ENCODE measurements around the gene MRPL54.

Gene MRPL54

DNA sequence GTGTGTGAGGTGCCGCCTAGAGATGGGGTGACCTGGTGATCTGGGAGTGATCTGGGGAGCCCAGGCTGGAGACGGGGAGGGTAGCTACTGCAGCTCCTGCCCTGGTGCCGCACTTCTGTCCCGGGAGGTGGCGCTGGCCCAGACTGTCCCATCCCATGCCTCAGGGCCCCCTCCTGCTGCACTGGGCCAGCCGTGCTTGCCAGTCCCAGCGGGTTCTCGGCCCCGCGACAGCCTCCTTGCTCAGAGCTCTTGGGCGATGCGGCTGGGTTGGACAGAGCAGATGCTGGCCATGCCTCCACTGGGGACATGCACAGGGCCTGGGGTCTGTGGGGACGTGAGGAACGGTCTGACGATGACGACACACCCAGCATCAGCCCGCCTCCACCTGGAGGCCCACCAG is 7.0 kb downstream of the MRPL54 start:
- H3K27ac ChIP-seq (ENCODE audit: low read length), result no peak overlapping the region
- H3K9me3 ChIP-seq (ENCODE audit: control insufficient read depth, insufficient read depth, low read length), result no peaks in the 10 kb centered on the region
- H3K27me3 ChIP-seq (ENCODE audit: control insufficient read depth, insufficient read depth, low read length), result no peaks in the 10 kb centered on the region
- H3K36me3 ChIP-seq (ENCODE audit: control insufficient read depth, insufficient read depth, low read length), result peaks cover 13% of the 10 kb centered on the region
- DNase-seq (ENCODE audit: low read depth, low spot score), result no peak
- H3K4me1 ChIP-seq (ENCODE audit: control insufficient read depth, insufficient read depth, low read length), result peaks cover 8% of the 10 kb centered on the region; the same call in 1 of the 2 replicates
- no CpG with 5 or more reads among the region's 17 CpGs for WGBS (ENCODE audit: insufficient coverage, insufficient read length)
- H3K4me3 ChIP-seq (ENCODE audit: low read length), result no peak overlapping the region

DNA sequence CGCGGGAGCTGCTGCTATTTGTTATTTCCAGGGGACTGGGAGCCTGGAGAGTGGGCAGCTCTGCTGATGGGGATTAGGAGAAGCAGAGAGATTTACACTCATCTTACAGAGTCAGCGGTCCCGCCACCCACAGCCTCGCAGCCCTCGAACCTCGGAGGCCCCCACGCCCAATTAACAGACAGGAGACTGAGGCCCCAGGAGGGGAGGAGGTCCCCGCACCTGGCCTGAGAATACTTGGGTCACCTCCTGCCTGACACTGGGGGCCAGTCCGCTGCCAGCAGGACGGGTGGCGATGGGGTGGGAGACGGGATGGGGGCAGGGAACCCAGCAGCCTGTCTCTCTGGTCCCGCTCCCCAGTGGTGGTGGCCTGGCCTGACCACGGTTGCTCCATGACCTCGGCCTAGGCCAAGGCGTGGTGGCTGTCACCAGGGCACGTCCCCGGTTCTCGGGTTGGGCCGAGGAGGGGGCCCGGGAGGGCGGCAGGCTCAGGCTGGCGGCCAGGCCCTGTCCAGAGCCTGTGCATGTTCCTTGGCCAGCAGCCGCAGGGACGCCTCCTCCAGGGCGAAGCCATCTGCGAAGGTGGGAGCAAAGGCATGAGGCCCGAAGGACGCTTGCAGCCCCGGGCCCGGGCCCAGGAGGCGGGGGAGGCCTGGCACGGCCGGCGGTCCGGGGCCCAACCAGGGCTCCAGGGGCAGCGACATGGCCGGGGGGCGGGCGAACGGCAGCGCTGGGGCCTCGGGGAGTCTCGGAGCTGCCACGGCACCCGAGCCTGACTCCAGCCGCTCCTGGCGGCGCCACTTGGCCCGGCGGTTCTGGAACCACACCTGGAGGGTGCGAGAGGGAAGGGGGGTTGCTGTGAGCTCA is 7.9 kb downstream of the MRPL54 start:
- Histone ChIP-seq H3K9me3 (ENCODE audit: control insufficient read depth, insufficient read depth, low read length) (no peaks in the 10 kb centered on the region), H3K27me3 (ENCODE audit: control insufficient read depth, insufficient read depth, low read length) (no peaks in the 10 kb centered on the region), H3K27ac (ENCODE audit: low read length) (no peak overlapping the region), H3K4me3 (ENCODE audit: low read length) (no peak overlapping the region), H3K36me3 (ENCODE audit: control insufficient read depth, insufficient read depth, low read length) (peaks cover 10% of the 10 kb centered on the region; the same call in 1 of the 2 replicates), H3K4me1 (ENCODE audit: control insufficient read depth, insufficient read depth, low read length) (peaks cover 8% of the 10 kb centered on the region; the same call in 1 of the 2 replicates)
- WGBS (ENCODE audit: insufficient coverage, insufficient read length), result no CpG with 5 or more reads among the region's 53 CpGs
- no peak for DNase-seq (ENCODE audit: low read depth, low spot score)

DNA sequence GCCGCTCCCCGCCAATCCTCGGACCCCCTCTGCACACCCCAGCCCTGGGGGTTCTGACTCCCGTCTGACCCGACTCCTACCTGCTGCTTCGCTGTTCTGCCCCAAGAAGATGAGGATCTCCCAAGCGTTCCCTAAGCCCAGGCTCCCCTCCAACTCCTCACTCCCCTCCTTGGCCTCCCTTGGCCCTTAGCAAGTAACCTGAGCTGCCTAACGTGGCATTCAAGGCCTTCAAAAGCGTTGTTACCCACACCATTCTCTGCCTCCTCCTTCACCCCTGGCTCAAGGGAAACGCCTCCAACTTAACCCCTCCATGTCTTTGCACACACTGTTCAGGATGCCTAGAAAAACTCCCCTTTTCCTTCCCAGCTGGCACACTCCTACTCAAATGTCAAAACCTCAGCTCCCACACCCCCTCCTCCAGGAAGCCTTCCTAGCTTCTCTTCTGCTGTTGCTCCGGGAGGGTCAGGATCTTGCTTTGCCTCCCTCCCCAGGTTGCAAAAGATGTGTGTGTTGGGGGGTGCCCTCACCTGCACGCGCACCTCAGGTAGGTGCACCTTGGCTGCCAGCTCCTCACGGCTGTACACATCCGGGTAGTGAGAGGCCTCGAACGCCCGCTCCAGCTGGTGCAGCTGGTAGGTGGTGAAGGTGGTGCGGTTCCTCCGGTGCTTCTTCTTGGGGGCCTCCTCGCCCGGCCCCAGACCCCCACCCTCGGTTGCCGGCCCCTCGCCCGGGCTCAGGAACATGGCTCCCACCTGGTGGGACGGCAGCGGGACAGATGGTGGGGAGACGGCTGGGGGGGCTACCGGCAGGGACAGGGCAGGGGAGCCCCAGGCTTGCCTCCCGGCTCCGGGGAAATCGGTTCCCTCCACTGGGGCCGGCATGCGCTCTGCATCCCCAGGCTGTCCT is 8.8 kb downstream of the MRPL54 start:
- WGBS (ENCODE audit: insufficient coverage, insufficient read length), result no CpG with 5 or more reads among the region's 35 CpGs
- Histone ChIP-seq H3K36me3 (ENCODE audit: control insufficient read depth, insufficient read depth, low read length) (peaks cover 10% of the 10 kb centered on the region; the same call in 1 of the 2 replicates), H3K27ac (ENCODE audit: low read length) (no peak overlapping the region), H3K4me3 (ENCODE audit: low read length) (no peak overlapping the region), H3K27me3 (ENCODE audit: control insufficient read depth, insufficient read depth, low read length) (no peaks in the 10 kb centered on the region), H3K9me3 (ENCODE audit: control insufficient read depth, insufficient read depth, low read length) (no peaks in the 10 kb centered on the region), H3K4me1 (ENCODE audit: control insufficient read depth, insufficient read depth, low read length) (peaks cover 8% of the 10 kb centered on the region; the same call in 1 of the 2 replicates)
- no peak for DNase-seq (ENCODE audit: low read depth, low spot score)

DNA sequence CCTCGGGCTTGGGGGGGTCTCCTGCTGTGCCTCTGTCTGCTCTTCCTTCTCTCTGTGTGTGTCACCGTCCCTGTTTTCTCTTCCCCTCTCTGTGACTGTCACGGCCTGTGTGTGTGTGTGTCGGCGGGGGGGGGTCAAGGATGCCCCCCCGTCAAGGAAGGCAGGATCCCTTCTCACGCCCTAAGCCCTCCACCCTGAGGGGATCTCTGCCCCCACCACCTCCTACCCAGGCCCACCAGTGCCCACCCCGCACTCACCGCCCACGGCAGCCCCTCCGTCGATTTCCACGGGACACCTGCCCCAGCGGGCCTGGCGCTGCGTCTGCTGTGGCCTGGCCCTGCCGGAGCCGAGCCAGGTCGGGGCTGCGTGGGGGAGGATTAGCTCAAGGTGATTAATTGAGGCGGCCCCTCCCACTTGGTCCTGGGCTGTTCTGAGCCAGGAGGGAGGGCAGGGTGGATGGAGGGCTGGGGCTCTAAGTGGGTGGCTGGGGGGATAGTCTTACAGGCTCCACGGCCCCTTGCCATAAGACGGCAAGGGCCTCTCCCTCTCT is 9.5 kb downstream of the MRPL54 start, which contains the start of gene RAX2:
Gene RAX2, minus strand, starts transcription at position 323 of the 550 bp plus-strand sequence. CDS start 486 bp downstream, outside the sequence.
- H3K27ac ChIP-seq (ENCODE audit: low read length), result no peak within 1 kb of the TSS
- DNase-seq (ENCODE audit: low read depth, low spot score), result no peak
- H3K4me1 ChIP-seq (ENCODE audit: control insufficient read depth, insufficient read depth, low read length), result peaks cover 8% of the 10 kb centered on the region; the same call in 1 of the 2 replicates
- H3K9me3 ChIP-seq (ENCODE audit: control insufficient read depth, insufficient read depth, low read length), result no peaks in the 10 kb centered on the region
- H3K27me3 ChIP-seq (ENCODE audit: control insufficient read depth, insufficient read depth, low read length), result no peaks in the 10 kb centered on the region
- WGBS (ENCODE audit: insufficient coverage, insufficient read length), result no CpG with 5 or more reads among the region's 23 CpGs
- no peak within 1 kb of the TSS for H3K4me3 ChIP-seq (ENCODE audit: low read length)
- peaks cover 4% of the 10 kb centered on the region; the same call in 1 of the 2 replicates for H3K36me3 ChIP-seq (ENCODE audit: control insufficient read depth, insufficient read depth, low read length)

DNA sequence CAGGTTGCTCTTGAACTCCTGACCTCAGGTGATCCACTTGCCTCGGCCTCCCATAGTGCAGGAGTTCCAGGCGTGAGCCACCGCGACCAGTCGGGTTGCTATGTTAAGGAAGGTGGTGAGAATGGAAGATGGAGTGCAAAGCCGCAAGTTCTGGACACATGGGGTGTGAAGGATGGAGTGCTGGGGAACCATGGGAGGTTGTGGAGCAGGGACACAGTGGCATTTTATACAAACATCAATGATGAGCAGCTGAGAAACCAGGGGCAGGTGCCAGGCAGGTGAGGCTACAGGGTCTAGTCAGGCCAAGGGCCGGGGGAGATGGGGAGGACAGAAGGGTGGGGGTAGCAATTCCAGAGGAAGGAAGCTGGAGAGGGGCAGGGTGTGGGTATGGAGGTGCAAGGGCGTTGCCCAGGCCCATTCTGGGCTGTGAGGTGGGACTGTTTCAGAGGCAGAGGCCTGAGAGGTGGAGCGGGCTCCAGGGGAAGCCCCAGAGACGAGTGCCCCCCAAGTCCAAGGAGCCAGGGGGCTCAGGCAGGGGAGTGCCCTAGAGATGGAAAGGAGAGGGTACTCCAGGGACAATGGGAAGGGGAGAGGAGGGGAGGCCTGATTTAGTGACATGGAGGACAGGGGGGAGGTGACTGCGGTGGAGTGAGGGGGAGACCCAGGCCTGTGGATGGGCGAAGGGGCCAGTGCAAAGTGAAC is 11.5 kb downstream of the MRPL54 start:
- H3K36me3 ChIP-seq (ENCODE audit: control insufficient read depth, insufficient read depth, low read length), result peaks cover 3% of the 10 kb centered on the region; the same call in 1 of the 2 replicates
- no CpG with 5 or more reads among the region's 12 CpGs for WGBS (ENCODE audit: insufficient coverage, insufficient read length)
- H3K27ac ChIP-seq (ENCODE audit: low read length), result no peak overlapping the region
- no peaks in the 10 kb centered on the region for H3K9me3 ChIP-seq (ENCODE audit: control insufficient read depth, insufficient read depth, low read length)
- DNase-seq (ENCODE audit: low read depth, low spot score), result no peak
- no peak overlapping the region for H3K4me3 ChIP-seq (ENCODE audit: low read length)
- peaks cover 8% of the 10 kb centered on the region; the same call in 1 of the 2 replicates for H3K4me1 ChIP-seq (ENCODE audit: control insufficient read depth, insufficient read depth, low read length)
- H3K27me3 ChIP-seq (ENCODE audit: control insufficient read depth, insufficient read depth, low read length), result no peaks in the 10 kb centered on the region

DNA sequence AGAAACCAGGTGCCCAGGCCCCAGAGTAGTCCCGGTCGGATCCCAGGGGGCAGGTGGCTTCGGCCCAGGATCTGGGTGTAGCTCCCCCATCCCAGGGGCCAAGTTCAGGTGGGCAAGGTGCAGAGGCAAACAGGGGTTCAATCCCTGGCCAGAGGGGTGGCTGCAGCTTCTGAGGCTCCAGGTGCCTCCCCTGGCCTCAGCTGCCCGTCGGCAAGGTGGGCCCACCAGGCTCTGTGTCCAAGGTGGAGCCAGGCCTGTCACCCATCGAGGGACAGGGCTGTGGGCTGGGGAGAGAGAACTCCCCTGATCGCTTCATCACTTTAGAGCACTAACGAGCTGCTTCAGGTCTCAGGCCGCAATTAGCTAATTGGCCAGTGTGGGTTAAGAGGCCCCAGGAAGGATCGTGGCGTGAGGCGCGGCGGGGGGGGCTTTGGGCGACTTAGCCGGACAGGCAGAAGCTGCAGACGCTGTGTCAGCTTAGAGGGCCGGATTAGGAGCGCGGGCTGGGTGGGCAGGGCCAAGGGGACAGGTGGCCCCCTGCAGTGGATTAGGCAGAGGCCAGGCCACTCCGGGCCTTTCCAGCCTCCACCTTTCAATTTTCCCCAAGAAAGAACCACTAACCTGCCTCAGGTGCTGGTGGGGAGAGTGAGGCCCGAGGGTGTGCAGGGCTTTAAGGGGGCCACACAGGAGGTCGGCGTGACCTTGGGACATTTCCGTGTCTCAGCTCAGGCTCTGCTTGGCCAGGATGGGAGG is 12.3 kb downstream of the MRPL54 start:
- no peak for DNase-seq (ENCODE audit: low read depth, low spot score)
- H3K9me3 ChIP-seq (ENCODE audit: control insufficient read depth, insufficient read depth, low read length), result no peaks in the 10 kb centered on the region
- WGBS (ENCODE audit: insufficient coverage, insufficient read length), result no CpG with 5 or more reads among the region's 25 CpGs
- peaks cover 3% of the 10 kb centered on the region; the same call in 1 of the 2 replicates for H3K36me3 ChIP-seq (ENCODE audit: control insufficient read depth, insufficient read depth, low read length)
- H3K4me1 ChIP-seq (ENCODE audit: control insufficient read depth, insufficient read depth, low read length), result peaks cover 8% of the 10 kb centered on the region; the same call in 1 of the 2 replicates
- no peaks in the 10 kb centered on the region for H3K27me3 ChIP-seq (ENCODE audit: control insufficient read depth, insufficient read depth, low read length)
- no peak overlapping the region for H3K4me3 ChIP-seq (ENCODE audit: low read length)
- H3K27ac ChIP-seq (ENCODE audit: low read length), result no peak overlapping the region

DNA sequence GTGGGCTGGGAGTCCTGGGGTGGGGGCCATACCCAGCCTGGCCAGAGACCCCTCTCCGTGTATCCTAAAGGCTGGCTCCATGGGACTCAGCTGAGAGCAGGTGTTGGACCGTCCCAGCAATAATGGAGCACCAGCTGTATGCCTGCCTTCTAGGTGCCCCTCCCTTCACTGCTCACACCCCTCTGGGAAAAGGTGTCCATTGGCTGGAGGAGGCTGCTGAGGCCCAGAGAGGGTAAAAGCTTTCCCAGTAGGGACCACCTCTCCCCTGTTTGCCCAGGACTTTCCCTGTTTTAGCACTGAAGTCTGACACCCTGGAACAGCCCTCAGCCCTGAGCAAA is 12.9 kb downstream of the MRPL54 start:
- Histone ChIP-seq H3K4me1 (ENCODE audit: control insufficient read depth, insufficient read depth, low read length) (peaks cover 6% of the 10 kb centered on the region; the same call in 1 of the 2 replicates), H3K4me3 (ENCODE audit: low read length) (no peak overlapping the region), H3K27me3 (ENCODE audit: control insufficient read depth, insufficient read depth, low read length) (no peaks in the 10 kb centered on the region), H3K36me3 (ENCODE audit: control insufficient read depth, insufficient read depth, low read length) (peaks cover under 1% of the 10 kb centered on the region; the same call in 1 of the 2 replicates), H3K9me3 (ENCODE audit: control insufficient read depth, insufficient read depth, low read length) (no peaks in the 10 kb centered on the region), H3K27ac (ENCODE audit: low read length) (no peak overlapping the region)
- no peak for DNase-seq (ENCODE audit: low read depth, low spot score)
- WGBS (ENCODE audit: insufficient coverage, insufficient read length), result no CpG with 5 or more reads among the region's 2 CpGs

DNA sequence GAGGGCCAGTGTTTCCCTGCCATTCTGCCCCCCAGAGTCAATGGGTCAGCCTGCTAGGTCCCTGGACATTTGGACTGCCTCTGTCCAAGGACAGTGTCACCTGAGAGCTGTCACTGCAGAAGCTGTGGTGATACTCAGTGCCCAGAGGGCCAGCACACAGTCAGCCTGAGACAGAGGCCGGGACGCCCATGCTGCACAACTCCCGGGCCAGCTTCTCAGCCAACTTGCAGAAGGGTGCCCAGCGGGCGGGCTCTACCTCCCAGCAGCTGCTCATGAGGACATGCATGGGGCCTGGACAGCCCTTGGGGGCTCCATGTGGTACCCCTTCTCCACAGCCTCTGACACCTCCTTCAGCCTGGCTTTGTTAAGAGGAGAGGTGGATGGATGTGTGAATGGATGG is 13.3 kb downstream of the MRPL54 start:
- no peaks in the 10 kb centered on the region; the same call in 1 of the 2 replicates for H3K36me3 ChIP-seq (ENCODE audit: control insufficient read depth, insufficient read depth, low read length)
- no CpG with 5 or more reads among the region's 5 CpGs for WGBS (ENCODE audit: insufficient coverage, insufficient read length)
- peaks cover 5% of the 10 kb centered on the region; the same call in 1 of the 2 replicates for H3K4me1 ChIP-seq (ENCODE audit: control insufficient read depth, insufficient read depth, low read length)
- H3K27ac ChIP-seq (ENCODE audit: low read length), result no peak overlapping the region
- H3K27me3 ChIP-seq (ENCODE audit: control insufficient read depth, insufficient read depth, low read length), result no peaks in the 10 kb centered on the region
- no peak overlapping the region for H3K4me3 ChIP-seq (ENCODE audit: low read length)
- H3K9me3 ChIP-seq (ENCODE audit: control insufficient read depth, insufficient read depth, low read length), result no peaks in the 10 kb centered on the region
- DNase-seq (ENCODE audit: low read depth, low spot score), result no peak

DNA sequence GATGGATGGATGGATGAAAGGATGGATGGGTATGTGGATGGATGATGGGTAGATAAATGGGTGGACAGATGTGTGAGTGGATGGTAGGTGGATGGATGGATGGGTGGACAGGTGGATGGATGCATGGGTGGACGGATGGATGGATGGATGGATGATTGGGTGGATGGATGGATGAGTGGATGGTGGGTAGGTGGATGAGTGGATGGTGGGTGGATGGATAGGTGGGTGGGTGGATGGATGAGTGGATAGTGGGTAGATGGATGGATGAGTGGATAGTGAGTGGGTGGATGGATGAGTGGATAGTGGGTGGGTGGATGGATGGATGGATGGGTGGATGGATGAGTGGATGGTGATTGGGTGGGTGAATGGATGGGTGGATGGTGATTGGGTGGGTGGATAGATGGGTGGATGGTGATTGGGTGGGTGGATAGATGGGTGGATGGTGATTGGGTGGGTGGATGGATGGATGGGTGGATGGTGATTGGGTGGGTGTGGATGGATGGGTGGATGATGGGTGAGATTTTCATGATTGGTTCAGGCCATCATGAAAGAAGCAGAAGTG is 14.1 kb downstream of the MRPL54 start:
- DNase-seq (ENCODE audit: low read depth, low spot score), result no peak
- no peaks in the 10 kb centered on the region for H3K27me3 ChIP-seq (ENCODE audit: control insufficient read depth, insufficient read depth, low read length)
- peaks cover 3% of the 10 kb centered on the region; the same call in 1 of the 2 replicates for H3K4me1 ChIP-seq (ENCODE audit: control insufficient read depth, insufficient read depth, low read length)
- no peak overlapping the region for H3K4me3 ChIP-seq (ENCODE audit: low read length)
- no CpG with 5 or more reads among the region's 1 CpG for WGBS (ENCODE audit: insufficient coverage, insufficient read length)
- no peaks in the 10 kb centered on the region for H3K9me3 ChIP-seq (ENCODE audit: control insufficient read depth, insufficient read depth, low read length)
- no peak overlapping the region for H3K27ac ChIP-seq (ENCODE audit: low read length)
- no peaks in the 10 kb centered on the region; the same call in 1 of the 2 replicates for H3K36me3 ChIP-seq (ENCODE audit: control insufficient read depth, insufficient read depth, low read length)

Data from iPS DF 6.9 (cell line).